ENCODE data around the gene ECM1. TPM values are rescaled to one million over a fixed set of nuclear protein-coding genes. Genes with fewer than 3 reads are reported as not detected.

Gene ECM1
- total RNA-seq, 1 experiment from 2014 or later: 1.4 TPM

- H3K4me1 Mint-ChIP-seq: peaks cover 44 to 47% of the 10 kb centered on the region in 2 experiments
These were observed 54.1 kb downstream of the ECM1 start for GRCh38 chr1:150561974-150562445.

More at GRCh38 chr1:150561974-150562445, 54.1 kb downstream of the ECM1 start:
- peaks cover 4% of the 10 kb centered on the region; the same call in 1 of the 2 replicates for H3K79me2 ChIP-seq (ENCODE audit: insufficient read depth, low read length)
- peak overlapping the region; percentile 95 for H2BK5ac ChIP-seq (ENCODE audit: insufficient read length, low read length)
- H2BK20ac ChIP-seq (ENCODE audit: low read depth, low read length, poor library complexity, severe bottlenecking): no peak overlapping the region
- H3K23me2 ChIP-seq (ENCODE audit: insufficient read length, low read depth, low read length, poor library complexity, severe bottlenecking): peaks cover 11% of the 10 kb centered on the region
- peak; percentile 94 for DNase-seq
- H3K79me1 ChIP-seq (ENCODE audit: insufficient read depth, low read depth, low read length, poor library complexity, severe bottlenecking): peaks cover 4% of the 10 kb centered on the region
- Mint-ChIP-seq H3K27me3 (ENCODE audit: low read depth) (no peaks in the 10 kb centered on the region), H3K27ac (peak overlapping the region; percentile 99 to 100 (median 99)), H3K9me3 (no peaks in the 10 kb centered on the region; a peak in 1 of 5 replicates), H3K36me3 (ENCODE audit: insufficient read depth in 1 of 3, low read depth in 3 of 3) (no peaks in the 10 kb centered on the region; a peak in 1 of 7 replicates), H3K4me3 (peak overlapping the region; percentile 72 to 90)
- H4K8ac ChIP-seq (replicated peaks; ENCODE audit: insufficient read length, low read depth, low read length): no peak overlapping the region
- peak overlapping the region; percentile 93 for H3K9ac ChIP-seq (ENCODE audit: extremely low read depth, insufficient read length, low read length)
- H2AFZ ChIP-seq (ENCODE audit: low read length): no peak overlapping the region
- H3T11ph ChIP-seq (ENCODE audit: low read length): no peak overlapping the region
- H3K4ac ChIP-seq (ENCODE audit: low read depth, low read length): peak overlapping the region; percentile 89; the same call in 1 of the 2 replicates
- peak overlapping the region; percentile 94 for H4K91ac ChIP-seq (ENCODE audit: insufficient read length, low read depth, low read length)
- peak overlapping the region; percentile 44 for H4K5ac ChIP-seq (ENCODE audit: insufficient read length, low read depth, low read length)
- peak overlapping the region; percentile 87 for H3K18ac ChIP-seq (ENCODE audit: insufficient read length, low read depth, low read length)
- H2BK12ac ChIP-seq (ENCODE audit: insufficient read length, low read depth, low read length): peak overlapping the region; percentile 95
- peak overlapping the region; percentile 35 for H2AK5ac ChIP-seq (ENCODE audit: insufficient read length, low read length)
- no CpG with 5 or more reads among the region's 18 CpGs for WGBS (ENCODE audit: extremely low coverage, insufficient read length, low lambda C conversion rate)
- peak overlapping the region; percentile 97 for H3K27ac ChIP-seq (ENCODE audit: insufficient read length, low read depth, low read length)
- H3K56ac ChIP-seq (ENCODE audit: insufficient read length, low read depth, low read length): peak overlapping the region; percentile 37
- H4K20me1 ChIP-seq (ENCODE audit: control insufficient read depth, insufficient read depth, insufficient read length): no peaks in the 10 kb centered on the region
- no peaks in the 10 kb centered on the region for H3K9me3 ChIP-seq (ENCODE audit: control insufficient read depth, low read depth, low read length)
- peak overlapping the region; percentile 94 for H3K4me2 ChIP-seq (ENCODE audit: insufficient read depth, insufficient read length, low read length)
- no peak overlapping the region for H2BK15ac ChIP-seq (ENCODE audit: low read depth, low read length)
- peak overlapping the region; percentile 95 for H3K14ac ChIP-seq (ENCODE audit: insufficient read depth, low read length)
- no peak overlapping the region for H3K23ac ChIP-seq (ENCODE audit: insufficient read length, low read depth, low read length)
- H3K27me3 ChIP-seq (ENCODE audit: insufficient read depth, low read length): no peaks in the 10 kb centered on the region
- H3K4me1 ChIP-seq (ENCODE audit: insufficient read depth, low read length): peaks cover 10% of the 10 kb centered on the region
- TF ChIP-seq CTCF (conservative IDR thresholded peaks at IDR 0.05): no peak
- H2BK120ac ChIP-seq (ENCODE audit: low read depth, low read length, poor library complexity, severe bottlenecking): no peak overlapping the region

All from H9 (cell line).